Stimulated activated memory B cell treated with anti-CD40 and anti-IgM and Interleukin-4, amounts not matched to agents 10 μg/mL and 1 μg/mL and 100 μg/mL, for 72 hours (primary cell): ENCODE data around the gene URAD.
"Not testable (repeated sequence)": the region's sequence is repeated elsewhere in the genome, so short reads cannot be mapped to it uniquely, and the experiment has no call there.

Experiments used
- ATAC-seq: fragments of 150-1000 bp; cut with Tn5 transposase; 2 replicates; pipeline ENCODE4 v1.10.0; 2021
- H3K27ac Mint-ChIP-seq: one replicate; pipeline ENCODE4 v1.8.0; 2022; ENCODE audit warnings: mild to moderate bottlenecking, mixed read lengths
- H3K27me3 Mint-ChIP-seq: one replicate; pipeline ENCODE4 v1.8.0; 2022; ENCODE audit warnings: mixed read lengths
- H3K36me3 Mint-ChIP-seq: one replicate; pipeline ENCODE4 v1.8.0; 2022; ENCODE audit warnings: mixed read lengths
- H3K4me1 Mint-ChIP-seq: one replicate; pipeline ENCODE4 v1.8.0; 2022; ENCODE audit warnings: mixed read lengths
- H3K4me3 Mint-ChIP-seq: one replicate; pipeline ENCODE4 v1.8.0; 2022; ENCODE audit warnings: mild to moderate bottlenecking, moderate library complexity, mixed read lengths
- H3K9me3 Mint-ChIP-seq: one replicate; pipeline ENCODE4 v1.8.0; 2022; ENCODE audit warnings: mixed read lengths

URAD gene

GRCh38 chr13:28012383-28012782 lies 23.9 kb upstream of the URAD start:
- Mint-ChIP-seq H3K4me3 (no peak overlapping the region), H3K36me3 (no peaks in the 10 kb centered on the region), H3K27ac (peak overlapping the region; percentile 74), H3K4me1 (peaks cover 24% of the 10 kb centered on the region), H3K9me3 (no peaks in the 10 kb centered on the region), H3K27me3 (no peaks in the 10 kb centered on the region)
- no peak for ATAC-seq

GRCh38 chr13:28010046-28010445 lies 21.6 kb upstream of the URAD start:
- ATAC-seq, result no peak
- Mint-ChIP-seq H3K4me3 (no peak overlapping the region), H3K9me3 (no peaks in the 10 kb centered on the region), H3K27ac (no peak overlapping the region), H3K36me3 (no peaks in the 10 kb centered on the region), H3K27me3 (no peaks in the 10 kb centered on the region), H3K4me1 (peaks cover 24% of the 10 kb centered on the region)

- H3K4me3 Mint-ChIP-seq, H3K27ac Mint-ChIP-seq, H3K27me3 Mint-ChIP-seq, ATAC-seq, H3K36me3 Mint-ChIP-seq, H3K4me1 Mint-ChIP-seq, H3K9me3 Mint-ChIP-seq: not testable (repeated sequence)
Observed at GRCh38 chr13:28005016-28005415, 16.5 kb upstream of the URAD start.

- H3K9me3 Mint-ChIP-seq, result no peaks in the 10 kb centered on the region
- no peak overlapping the region for H3K4me3 Mint-ChIP-seq
- no peak overlapping the region for H3K27ac Mint-ChIP-seq
- peaks cover 12% of the 10 kb centered on the region for H3K4me1 Mint-ChIP-seq
- ATAC-seq, result no peak
- H3K36me3 Mint-ChIP-seq, result no peaks in the 10 kb centered on the region
- no peaks in the 10 kb centered on the region for H3K27me3 Mint-ChIP-seq
Observed at GRCh38 chr13:28002886-28003698, 14.6 kb upstream of the URAD start.

GRCh38 chr13:28001837-28002473 lies 13.5 kb upstream of the URAD start:
- peaks cover 16% of the 10 kb centered on the region for H3K4me1 Mint-ChIP-seq
- H3K9me3 Mint-ChIP-seq, result no peaks in the 10 kb centered on the region
- H3K27me3 Mint-ChIP-seq, result no peaks in the 10 kb centered on the region
- no peaks in the 10 kb centered on the region for H3K36me3 Mint-ChIP-seq
- no peak overlapping the region for H3K27ac Mint-ChIP-seq
- H3K4me3 Mint-ChIP-seq, result no peak overlapping the region
- no peak for ATAC-seq

- ATAC-seq, result no peak
- no peaks in the 10 kb centered on the region for H3K27me3 Mint-ChIP-seq
- H3K4me3 Mint-ChIP-seq, result no peak overlapping the region
- H3K27ac Mint-ChIP-seq, result peak overlapping the region; percentile 4
- no peaks in the 10 kb centered on the region for H3K9me3 Mint-ChIP-seq
- peaks cover 16% of the 10 kb centered on the region for H3K4me1 Mint-ChIP-seq
- H3K36me3 Mint-ChIP-seq, result no peaks in the 10 kb centered on the region
Observed at GRCh38 chr13:28001049-28001448, 12.6 kb upstream of the URAD start.

- ATAC-seq, result no peak
- no peaks in the 10 kb centered on the region for H3K9me3 Mint-ChIP-seq
- H3K4me1 Mint-ChIP-seq, result peaks cover 16% of the 10 kb centered on the region
- no peaks in the 10 kb centered on the region for H3K27me3 Mint-ChIP-seq
- peak overlapping the region; percentile 4 for H3K27ac Mint-ChIP-seq
- H3K4me3 Mint-ChIP-seq, result no peak overlapping the region
- no peaks in the 10 kb centered on the region for H3K36me3 Mint-ChIP-seq
Observed at GRCh38 chr13:28000567-28000966, 12.1 kb upstream of the URAD start.

- peak; percentile 70 for ATAC-seq
- Mint-ChIP-seq H3K27me3 (no peaks in the 10 kb centered on the region), H3K4me3 (no peak overlapping the region), H3K36me3 (no peaks in the 10 kb centered on the region), H3K4me1 (peaks cover 16% of the 10 kb centered on the region), H3K27ac (peak overlapping the region; percentile 48), H3K9me3 (no peaks in the 10 kb centered on the region)
Observed at GRCh38 chr13:27997904-27998522, 9.5 kb upstream of the URAD start.

- Mint-ChIP-seq H3K4me1 (no peaks in the 10 kb centered on the region), H3K4me3 (no peak overlapping the region), H3K27ac (no peak overlapping the region), H3K36me3 (no peaks in the 10 kb centered on the region), H3K9me3 (no peaks in the 10 kb centered on the region), H3K27me3 (peaks cover 9% of the 10 kb centered on the region)
- ATAC-seq, result no peak
Observed at GRCh38 chr13:27991881-27992280, 3.4 kb upstream of the URAD start.

- no peaks in the 10 kb centered on the region for H3K36me3 Mint-ChIP-seq
- peaks cover 46% of the 10 kb centered on the region for H3K27me3 Mint-ChIP-seq
- H3K9me3 Mint-ChIP-seq, result no peaks in the 10 kb centered on the region
- H3K4me1 Mint-ChIP-seq, result peaks cover 6% of the 10 kb centered on the region
- no peak overlapping the region for H3K4me3 Mint-ChIP-seq
- no peak for ATAC-seq
- H3K27ac Mint-ChIP-seq, result no peak overlapping the region
Observed at GRCh38 chr13:27985600-27985999, 2.9 kb downstream of the URAD start.

GRCh38 chr13:27982361-27982760 lies 6.1 kb downstream of the URAD start:
- Mint-ChIP-seq H3K27ac (no peak overlapping the region), H3K4me3 (no peak overlapping the region), H3K4me1 (peaks cover 30% of the 10 kb centered on the region), H3K9me3 (no peaks in the 10 kb centered on the region), H3K27me3 (peaks cover 75% of the 10 kb centered on the region), H3K36me3 (no peaks in the 10 kb centered on the region)
- ATAC-seq, result no peak

- H3K36me3 Mint-ChIP-seq, result no peaks in the 10 kb centered on the region
- H3K27ac Mint-ChIP-seq, result no peak overlapping the region
- H3K9me3 Mint-ChIP-seq, result no peaks in the 10 kb centered on the region
- peaks cover 32% of the 10 kb centered on the region for H3K4me1 Mint-ChIP-seq
- H3K27me3 Mint-ChIP-seq, result peaks cover 77% of the 10 kb centered on the region
- no peak for ATAC-seq
- H3K4me3 Mint-ChIP-seq, result peak overlapping the region; percentile 42
Observed at GRCh38 chr13:27981006-27981708, 7.3 kb downstream of the URAD start.

- ATAC-seq, result peak; percentile 36
Observed at GRCh38 chr13:27980280-27980998, 8.1 kb downstream of the URAD start.

GRCh38 chr13:27979765-27980279 lies 8.7 kb downstream of the URAD start:
- Mint-ChIP-seq H3K4me3 (peak overlapping the region; percentile 70), H3K27me3 (peaks cover 91% of the 10 kb centered on the region), H3K27ac (no peak overlapping the region), H3K36me3 (no peaks in the 10 kb centered on the region), H3K4me1 (peaks cover 42% of the 10 kb centered on the region), H3K9me3 (no peaks in the 10 kb centered on the region)
- no peak for ATAC-seq

More at GRCh38 chr13:27980280-27980998, 8.1 kb downstream of the URAD start:
- Mint-ChIP-seq H3K27me3 (peaks cover 84% of the 10 kb centered on the region), H3K9me3 (no peaks in the 10 kb centered on the region), H3K4me1 (peaks cover 39% of the 10 kb centered on the region), H3K4me3 (peak overlapping the region; percentile 70), H3K27ac (no peak overlapping the region), H3K36me3 (no peaks in the 10 kb centered on the region)
